HL-60/S4 (cell line): ENCODE measurements around the gene RIPOR3.

Experiments used
- in situ Hi-C: fragments of 300-500 bp; cut with MboI; formaldehyde crosslinking; loops from 2 replicates; pipeline ENCODE4 v1.14.3; 2022; ENCODE audit warnings: low sequenced_read_pairs

The RIPOR3 gene

DNA sequence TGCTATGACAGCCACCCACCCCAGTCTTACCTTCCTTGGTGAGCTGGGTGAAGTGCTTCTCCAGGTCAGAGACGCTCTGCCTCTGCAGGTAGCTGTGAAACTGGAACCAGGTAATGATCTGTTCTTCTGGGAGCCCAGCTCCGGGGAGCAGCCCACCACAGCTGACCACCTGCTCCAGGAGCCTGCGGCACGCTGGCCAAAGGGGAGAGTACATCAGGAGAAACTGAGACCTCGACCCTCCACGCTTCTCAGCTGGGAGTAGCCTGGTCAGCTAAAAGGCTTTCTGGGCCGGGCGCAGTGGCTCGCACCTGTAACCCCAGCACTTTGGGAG lies 98.4 kb downstream of the RIPOR3 start:
- in situ Hi-C loops: loop anchor here (25.0 kb wide), 1 partner anchor 631 kb away; no protein-coding TSS in a partner anchor

- in situ Hi-C loops: loop anchor here (25.0 kb wide), 1 partner anchor 630 kb away; no protein-coding TSS in a partner anchor
Measured at GRCh38 chr20:50592282-50593004, 98.9 kb downstream of the RIPOR3 start.

- in situ Hi-C loops: loop anchor here (25.0 kb wide), 1 partner anchor 629 kb away; no protein-coding TSS in a partner anchor
Measured at GRCh38 chr20:50591233-50591852, 100.0 kb downstream of the RIPOR3 start.

- in situ Hi-C loops: loop anchor here (25.0 kb wide), 1 partner anchor 628 kb away; no protein-coding TSS in a partner anchor
Measured at GRCh38 chr20:50590348-50590664, 101.0 kb downstream of the RIPOR3 start.

- in situ Hi-C loops: loop anchor here (10.0 to 25.0 kb wide), 2 partner anchors 315 to 627 kb away; no protein-coding TSS in a partner anchor
Measured at GRCh38 chr20:50589548-50590347, 101.6 kb downstream of the RIPOR3 start.

DNA sequence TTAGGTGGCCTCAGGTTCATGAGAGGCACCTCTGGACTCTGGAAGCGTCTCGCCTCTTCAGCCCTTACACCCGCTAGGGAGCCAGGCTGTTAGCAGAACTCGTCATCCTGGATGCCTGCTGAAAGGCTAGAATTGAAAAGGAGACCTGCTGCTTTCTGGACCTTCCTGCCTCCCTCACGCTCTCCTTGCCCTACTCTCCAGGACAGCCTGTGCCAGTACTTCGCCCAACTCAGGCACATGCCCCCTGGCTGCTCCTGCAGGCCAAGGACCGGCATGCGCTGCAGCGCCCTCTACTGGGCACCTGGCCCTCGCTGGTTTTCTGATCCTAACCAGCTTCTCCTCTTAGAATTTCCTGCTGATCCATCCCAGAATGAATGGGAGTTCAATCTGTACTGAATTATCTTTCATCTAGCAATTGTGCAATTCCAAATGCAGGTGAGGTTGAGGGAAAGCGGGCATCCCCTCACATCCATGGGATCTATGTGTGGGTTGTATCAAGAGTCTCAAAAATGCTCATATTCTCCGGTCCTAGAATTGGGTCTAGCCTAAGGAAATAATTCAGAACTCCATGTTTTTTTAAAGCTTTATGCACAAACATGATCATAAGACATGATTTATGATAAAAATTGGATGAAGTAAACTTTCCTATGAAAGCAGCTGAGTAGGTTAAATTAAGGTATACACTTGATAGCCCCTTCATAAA lies 103.2 kb downstream of the RIPOR3 start:
- in situ Hi-C loops: loop anchor here (10.0 to 25.0 kb wide), 2 partner anchors 313 to 626 kb away; no protein-coding TSS in a partner anchor

DNA sequence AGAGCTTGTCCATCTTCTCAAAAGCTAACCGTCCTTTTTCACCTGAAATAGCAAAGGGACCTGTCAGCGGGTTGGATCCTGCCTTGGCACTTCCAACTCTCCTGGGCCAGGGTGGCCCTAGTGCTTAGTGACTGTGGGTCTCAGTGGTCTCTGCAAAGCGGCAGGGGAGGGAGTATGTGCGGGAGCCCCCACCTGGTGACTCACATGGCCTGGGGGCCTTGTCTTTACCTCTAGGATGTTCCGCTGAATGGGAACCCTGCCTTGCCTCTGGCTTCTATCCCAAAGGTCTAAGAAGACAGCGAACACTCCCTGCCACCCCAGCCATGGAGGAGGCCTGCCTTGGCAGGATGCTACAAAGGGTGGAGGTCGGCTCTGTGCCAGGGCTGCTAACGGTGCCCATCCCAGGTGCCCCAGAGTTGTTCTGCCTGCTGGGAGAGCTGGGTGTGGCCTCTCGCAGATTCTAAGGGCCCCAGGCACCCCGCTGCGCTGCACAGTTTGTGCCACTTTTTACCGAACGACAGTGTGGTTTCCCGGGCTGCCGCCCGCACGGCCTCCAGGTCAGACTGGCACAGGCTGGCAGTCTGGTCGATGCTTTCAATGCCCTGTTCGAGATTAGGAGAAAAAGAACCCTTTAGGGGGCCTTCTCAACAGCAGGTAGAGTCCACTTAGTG lies 103.9 kb downstream of the RIPOR3 start:
- in situ Hi-C loops: loop anchor here (10.0 to 25.0 kb wide), 2 partner anchors 313 to 625 kb away; no protein-coding TSS in a partner anchor

DNA sequence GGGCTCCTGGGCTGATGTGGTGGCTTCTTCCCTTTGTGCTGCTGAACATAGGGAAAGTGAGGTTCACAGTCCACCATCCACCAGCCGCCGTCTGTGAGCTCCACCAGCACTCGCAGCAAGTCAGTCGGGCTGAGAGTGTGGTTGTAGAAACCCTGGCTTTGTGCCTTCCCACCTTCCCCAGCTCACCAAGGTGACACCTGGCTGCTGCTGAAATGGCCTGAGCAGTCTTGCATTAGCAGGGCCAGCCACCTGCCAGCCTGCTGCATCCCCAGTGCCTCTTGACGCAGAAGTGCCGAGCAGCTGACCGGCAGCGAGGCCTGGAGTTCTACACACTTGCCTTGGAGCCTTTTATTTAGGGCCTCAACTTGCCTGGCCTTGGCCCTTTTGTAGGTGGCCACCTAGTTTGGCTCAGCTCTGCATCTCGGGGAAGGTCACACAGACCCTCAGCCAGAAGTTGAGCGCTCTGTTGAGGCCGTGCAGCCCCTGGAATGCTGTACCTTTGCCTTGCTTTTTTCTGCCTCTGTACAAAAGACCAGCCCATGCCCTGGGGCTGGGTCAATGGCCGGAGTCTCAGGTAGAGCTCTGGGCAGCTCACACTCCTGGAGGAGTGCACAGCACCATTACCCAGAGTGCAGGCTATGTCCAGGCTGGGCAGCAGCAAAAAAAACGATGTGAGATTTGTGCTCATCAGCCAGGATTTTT lies 104.7 kb downstream of the RIPOR3 start:
- in situ Hi-C loops: loop anchor here (10.0 to 25.0 kb wide), 2 partner anchors 312 to 624 kb away; no protein-coding TSS in a partner anchor

GRCh38 chr20:50585678-50586077 lies 105.7 kb downstream of the RIPOR3 start:
- in situ Hi-C loops: loop anchor here (10.0 to 25.0 kb wide), 2 partner anchors 311 to 623 kb away; no protein-coding TSS in a partner anchor

DNA sequence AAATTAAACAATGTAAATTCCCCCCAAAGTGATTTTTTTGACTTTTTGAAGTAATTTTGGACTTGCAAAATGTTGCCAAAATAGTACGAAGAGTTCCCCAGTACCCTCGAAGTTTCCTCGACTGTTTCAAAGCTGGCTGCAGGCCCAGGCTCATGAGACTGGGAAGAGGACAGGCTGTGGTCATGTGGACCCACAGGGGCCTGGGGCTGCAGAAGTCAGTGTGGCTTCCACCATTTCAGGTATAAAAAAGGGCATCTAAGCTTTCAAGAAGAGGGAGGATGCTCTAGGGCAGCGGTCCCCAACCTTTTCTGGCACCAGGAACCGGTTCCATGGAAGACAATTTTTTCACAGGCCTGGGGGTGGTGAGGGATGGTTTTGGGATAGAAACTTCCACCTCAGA lies 106.1 kb downstream of the RIPOR3 start:
- in situ Hi-C loops: loop anchor here (10.0 to 25.0 kb wide), 2 partner anchors 310 to 623 kb away; no protein-coding TSS in a partner anchor

GRCh38 chr20:50584687-50585086 lies 106.7 kb downstream of the RIPOR3 start:
- in situ Hi-C loops: loop anchor here (10.0 to 25.0 kb wide), 2 partner anchors 310 to 622 kb away; no protein-coding TSS in a partner anchor

GRCh38 chr20:50583442-50584150 lies 107.7 kb downstream of the RIPOR3 start:
- in situ Hi-C loops: loop anchor here (10.0 to 25.0 kb wide), 2 partner anchors 309 to 621 kb away; no protein-coding TSS in a partner anchor

DNA sequence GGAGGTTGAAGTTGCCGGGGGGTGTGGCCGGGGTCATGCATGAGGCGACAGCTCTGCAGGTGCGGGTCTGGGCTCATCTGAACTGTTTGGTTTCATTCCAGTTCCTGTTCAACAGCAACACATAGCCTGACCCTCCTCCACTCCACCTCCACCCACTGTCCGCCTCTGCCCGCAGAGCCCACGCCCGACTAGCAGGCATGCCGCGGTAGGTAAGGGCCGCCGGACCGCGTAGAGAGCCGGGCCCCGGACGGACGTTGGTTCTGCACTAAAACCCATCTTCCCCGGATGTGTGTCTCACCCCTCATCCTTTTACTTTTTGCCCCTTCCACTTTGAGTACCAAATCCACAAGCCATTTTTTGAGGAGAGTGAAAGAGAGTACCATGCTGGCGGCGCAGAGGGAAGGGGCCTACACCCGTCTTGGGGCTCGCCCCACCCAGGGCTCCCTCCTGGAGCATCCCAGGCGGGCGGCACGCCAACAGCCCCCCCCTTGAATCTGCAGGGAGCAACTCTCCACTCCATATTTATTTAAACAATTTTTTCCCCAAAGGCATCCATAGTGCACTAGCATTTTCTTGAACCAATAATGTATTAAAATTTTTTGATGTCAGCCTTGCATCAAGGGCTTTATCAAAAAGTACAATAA lies 108.6 kb downstream of the RIPOR3 start:
- in situ Hi-C loops: loop anchor here (10.0 to 25.0 kb wide), 2 partner anchors 308 to 620 kb away; no protein-coding TSS in a partner anchor

GRCh38 chr20:50582092-50582491 lies 109.2 kb downstream of the RIPOR3 start:
- in situ Hi-C loops: loop anchor here (10.0 to 25.0 kb wide), 2 partner anchors 307 to 620 kb away; no protein-coding TSS in a partner anchor

GRCh38 chr20:50580842-50581544 lies 110.3 kb downstream of the RIPOR3 start:
- in situ Hi-C loops: loop anchor here (10.0 to 25.0 kb wide), 2 partner anchors 306 to 619 kb away; no protein-coding TSS in a partner anchor

DNA sequence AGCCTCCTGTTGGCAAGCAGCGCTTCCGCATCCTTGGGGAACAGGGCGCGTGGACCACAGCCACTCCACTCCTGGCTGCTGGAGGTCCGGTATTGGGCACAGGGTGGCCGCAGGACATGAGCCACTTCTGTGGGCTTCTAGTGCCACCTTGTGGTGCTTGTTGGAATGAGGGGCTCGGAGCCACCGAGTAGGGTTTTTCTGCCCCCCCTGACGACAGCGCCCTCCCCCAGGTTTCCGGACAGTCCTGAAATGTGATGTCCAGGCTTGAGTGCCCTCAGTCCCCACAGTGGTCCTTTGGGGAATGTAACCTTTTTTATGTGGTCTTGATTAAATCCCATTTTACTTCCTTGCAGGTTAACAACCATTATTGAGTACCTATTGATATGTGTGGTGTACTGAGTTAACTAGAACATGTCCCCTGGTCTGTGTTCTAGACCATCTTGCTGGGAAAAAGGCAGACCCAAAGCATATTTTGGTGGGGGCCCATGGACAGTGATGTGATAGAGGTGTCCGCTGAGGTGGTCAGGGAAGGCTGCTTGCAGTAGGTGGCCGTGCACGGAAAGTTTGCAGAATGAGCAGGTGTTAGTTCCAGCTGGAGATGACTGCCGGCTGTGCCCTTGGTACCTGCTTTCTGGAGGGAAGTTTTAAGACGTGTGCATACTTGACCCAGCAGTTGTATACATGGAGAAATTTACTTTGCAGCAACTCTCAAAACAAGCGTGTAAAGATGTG lies 111.2 kb downstream of the RIPOR3 start:
- in situ Hi-C loops: loop anchor here (10.0 to 25.0 kb wide), 2 partner anchors 305 to 618 kb away; no protein-coding TSS in a partner anchor
